Stomach (tissue), 4 donors: Measurements from ENCODE around the gene BRF1.

Experiments used
- CTCF ChIP-seq, 7 experiments: fragments of 450-650 bp in 4 of 7; fragments of 200-600 bp in 3 of 7; sonication (generic) in 3 of 7; IDR thresholded peaks; one replicate each; pipeline ENCODE4 v1.5.1; 2016 to 2019; ENCODE audit warnings: antibody characterized with exemption in 7 of 7, control low read depth in 2 of 7, mild to moderate bottlenecking in 1 of 7
- EP300 ChIP-seq: sonication (generic); formaldehyde crosslinking; IDR thresholded peaks from one replicate; pipeline ENCODE4 v1.6.1; 2017; ENCODE audit warnings: antibody characterized with exemption
- POLR2A ChIP-seq, 4 donors: fragments of 450-650 bp; IDR thresholded peaks; one replicate each; pipeline ENCODE4 v1.6.1; 2016; ENCODE audit warnings: antibody characterized with exemption in 4 of 4, control low read depth in 2 of 4, mild to moderate bottlenecking in 1 of 4, moderate library complexity in 1 of 4
- POLR2AphosphoS5 ChIP-seq, 3 donors: sonication (generic); formaldehyde crosslinking; IDR thresholded peaks; one replicate each; pipeline ENCODE4 v1.6.1; 2016; ENCODE audit warnings: antibody characterized with exemption in 3 of 3

- peak in 3 of 7 experiments; percentile 8 to 28 (median 14) for TF ChIP-seq CTCF (IDR thresholded peaks at IDR 0.05)
- TF ChIP-seq POLR2A (IDR thresholded peaks at IDR 0.05): no peak
- TF ChIP-seq EP300: no peak
- TF ChIP-seq POLR2AphosphoS5 (IDR thresholded peaks at IDR 0.05): no peak
Observed at GRCh38 chr14:105168979-105169507, 131.8 kb downstream of the BRF1 start.
